ENCODE results near the gene HIBADH. TPM values are rescaled to one million over a fixed set of nuclear protein-coding genes. Genes with fewer than 3 reads are reported as not detected.

The HIBADH gene
- total RNA-seq, 1 donor from 2014 or later, result 39.1 TPM

Other genes with a start within 250 kb of the HIBADH start
- 24.5 TPM for gene TAX1BP1, start 77.3 kb upstream of the HIBADH start, total RNA-seq

All from skeletal muscle tissue (tissue), 1 donor.